H1 (cell line): ENCODE measurements around the gene GRIK4. TPM values are rescaled to one million over a fixed set of nuclear protein-coding genes. Genes with fewer than 3 reads are reported as not detected.

Source experiments
- CTCF ChIA-PET: fragments of 300-600 bp; sonication (Branson Sonifier 250); formaldehyde crosslinking; loops from one replicate; lab custom pipeline; 2021; ENCODE audit not compliant: partially characterized antibody; lab: Charles Lee
- POLR2A ChIA-PET: fragments of 300-600 bp; sonication (Branson Sonifier 250); formaldehyde crosslinking; loops from one replicate; lab custom pipeline; 2021; ENCODE audit warnings: inconsistent platforms; ENCODE audit not compliant: partially characterized antibody; lab: Charles Lee
- DNase-seq, 2 experiments: peaks; one replicate each; pipeline versions ENCODE4 v3.0.0 to v3.0.0-alpha.2; 2010 to 2022; ENCODE audit warnings: low spot score in 2 of 2, low read depth in 1 of 2, mixed read lengths in 1 of 2
- FAIRE-seq: peaks from 2 replicates; lab custom pipeline; 2011; peaks lifted over from hg19 to GRCh38; lab: Jason Lieb, UNC
- H2AFZ ChIP-seq: 2 replicates; pipeline ENCODE4 v1.8.1; 2012; ENCODE audit warnings: low read length, inconsistent platforms
- H2AK5ac ChIP-seq: 2 replicates; pipeline ENCODE4 v1.6.1; 2013; ENCODE audit warnings: low read depth, low read length
- H2BK120ac ChIP-seq: replicated peaks from 2 replicates; pipeline ENCODE3; 2013; ENCODE audit warnings: low read depth, low read length, inconsistent platforms
- H2BK12ac ChIP-seq: 2 replicates; pipeline ENCODE4 v1.6.1; 2013; ENCODE audit warnings: low read depth, low read length
- H2BK15ac ChIP-seq: 2 replicates; pipeline ENCODE4 v1.6.1; 2013; ENCODE audit warnings: low read length
- H2BK20ac ChIP-seq: 2 replicates; pipeline ENCODE4 v1.6.1; 2013; ENCODE audit warnings: low read length
- H2BK5ac ChIP-seq: 2 replicates; pipeline ENCODE4 v1.6.1; 2013; ENCODE audit warnings: low read depth, low read length
- H3K14ac ChIP-seq: 2 replicates; pipeline ENCODE4 v1.6.1; 2013; ENCODE audit warnings: inconsistent platforms; ENCODE audit not compliant: insufficient read length
- H3K18ac ChIP-seq: 2 replicates; pipeline ENCODE4 v1.6.1; 2013; ENCODE audit warnings: low read length; ENCODE audit errors: extremely low read depth
- H3K23ac ChIP-seq: 2 replicates; pipeline ENCODE4 v1.6.1; 2013; ENCODE audit warnings: inconsistent platforms; ENCODE audit not compliant: insufficient read length
- H3K23me2 ChIP-seq: 2 replicates; pipeline ENCODE4 v1.6.1; 2013; ENCODE audit warnings: low read depth, low read length
- H3K27ac ChIP-seq: 2 replicates; pipeline ENCODE4 v1.6.1; 2011; ENCODE audit warnings: low read depth, low read length, inconsistent platforms
- H3K27me3 ChIP-seq, 4 experiments: replicated peaks in 1 of 4; 1 replicate in 1 of 4; 2 replicates in 3 of 4; pipeline versions ENCODE4 v1.6.1 to v1.8.1; 2011 to 2013; ENCODE audit warnings: low read length in 3 of 4, mild to moderate bottlenecking in 3 of 4, inconsistent platforms in 2 of 4, mixed read lengths in 2 of 4, moderate library complexity in 1 of 4; ENCODE audit not compliant: control insufficient read depth in 3 of 4, insufficient read depth in 3 of 4; ENCODE audit errors: extremely low read depth in 1 of 4
- H3K36me3 ChIP-seq, 4 experiments: 2 replicates each; pipeline versions ENCODE4 v1.6.1 to v1.8.1; 2011 to 2013; ENCODE audit warnings: mild to moderate bottlenecking in 4 of 4, low read length in 3 of 4, moderate library complexity in 2 of 4, control low read depth in 1 of 4, inconsistent platforms in 1 of 4; ENCODE audit not compliant: insufficient read depth in 4 of 4, control insufficient read depth in 2 of 4
- H3K4ac ChIP-seq: replicated peaks from 2 replicates; pipeline ENCODE3; 2013; ENCODE audit warnings: low read length, low read depth, mixed read lengths, inconsistent platforms; ENCODE audit not compliant: insufficient read length
- H3K4me1 ChIP-seq, 4 experiments: replicated peaks in 1 of 4; 1 replicate in 1 of 4; 2 replicates in 3 of 4; pipeline versions ENCODE4 v1.6.1 to v1.8.1; 2011 to 2013; ENCODE audit warnings: low read length in 3 of 4, inconsistent platforms in 2 of 4, mixed read lengths in 1 of 4; ENCODE audit not compliant: insufficient read depth in 4 of 4, control insufficient read depth in 3 of 4
- H3K4me2 ChIP-seq, 2 experiments: 2 replicates each; pipeline versions ENCODE4 v1.6.1 to v1.8.1; 2011 to 2013; ENCODE audit warnings: low read depth in 2 of 2, low read length in 2 of 2, control low read depth in 1 of 2, inconsistent platforms in 1 of 2, mild to moderate bottlenecking in 1 of 2; ENCODE audit not compliant: insufficient read depth in 1 of 2
- H3K4me3 ChIP-seq, 4 experiments: fragments of 200-600, 300-600 bp in 1 of 4; sonication (generic), shearing (Covaris generic), sonication (Bioruptor Twin) in 1 of 4; 2 replicates each; pipeline versions ENCODE4 v1.5.1 to v1.8.1; 2011 to 2016; ENCODE audit warnings: low read length in 4 of 4, low read depth in 3 of 4, control low read depth in 2 of 4, inconsistent platforms in 2 of 4, mild to moderate bottlenecking in 2 of 4, mixed read lengths in 1 of 4, moderate library complexity in 1 of 4; ENCODE audit not compliant: insufficient read depth in 2 of 4; ENCODE audit errors: extremely low read depth in 1 of 4
- H3K56ac ChIP-seq: replicated peaks from 2 replicates; pipeline ENCODE3; 2013; ENCODE audit warnings: low read depth, mild to moderate bottlenecking, mixed read lengths, low read length, inconsistent platforms; ENCODE audit not compliant: insufficient read length
- H3K79me1 ChIP-seq: 2 replicates; pipeline ENCODE4 v1.6.1; 2013; ENCODE audit warnings: low read depth, low read length, control low read depth
- H3K79me2 ChIP-seq, 2 experiments: 2 replicates each; pipeline versions ENCODE4 v1.6.1 to v1.8.1; 2012 to 2013; ENCODE audit warnings: low read length in 2 of 2, mild to moderate bottlenecking in 2 of 2, inconsistent platforms in 1 of 2; ENCODE audit not compliant: insufficient read depth in 2 of 2, control insufficient read depth in 1 of 2
- H3K9ac ChIP-seq, 4 experiments: replicated peaks in 1 of 4; 1 replicate in 1 of 4; 2 replicates in 3 of 4; pipeline versions ENCODE4 v1.6.1 to v1.8.1; 2011 to 2013; ENCODE audit warnings: low read depth in 3 of 4, low read length in 3 of 4, control low read depth in 2 of 4, mild to moderate bottlenecking in 2 of 4, moderate library complexity in 2 of 4, inconsistent platforms in 1 of 4; ENCODE audit errors: extremely low read depth in 1 of 4
- H3K9me3 ChIP-seq, 2 experiments: 2 replicates each; pipeline versions ENCODE4 v1.6.1 to v1.8.1; 2012 to 2013; ENCODE audit warnings: mild to moderate bottlenecking in 2 of 2, moderate library complexity in 2 of 2, control low read depth in 1 of 2, inconsistent platforms in 1 of 2, low read depth in 1 of 2, low read length in 1 of 2, mixed read lengths in 1 of 2; ENCODE audit not compliant: insufficient read depth in 2 of 2
- H4K20me1 ChIP-seq, 2 experiments: replicated peaks in 1 of 2; 2 replicates each; pipeline versions ENCODE3 to v1.8.1; 2011 to 2013; ENCODE audit warnings: inconsistent platforms in 2 of 2, low read length in 2 of 2, mild to moderate bottlenecking in 1 of 2; ENCODE audit not compliant: insufficient read depth in 2 of 2, control insufficient read depth in 1 of 2
- H4K5ac ChIP-seq: 2 replicates; pipeline ENCODE4 v1.6.1; 2013; ENCODE audit warnings: low read length, low read depth, mixed read lengths, inconsistent platforms; ENCODE audit not compliant: insufficient read length
- H4K8ac ChIP-seq: 2 replicates; pipeline ENCODE4 v1.8.0; 2013; ENCODE audit warnings: mild to moderate bottlenecking, moderate library complexity, low read length, inconsistent platforms; ENCODE audit not compliant: insufficient read depth; ENCODE audit errors: extremely low read depth
- H4K91ac ChIP-seq: replicated peaks from 2 replicates; pipeline ENCODE3; 2013; ENCODE audit warnings: low read length, mixed read lengths, inconsistent platforms; ENCODE audit not compliant: insufficient read length
- CBX5 ChIP-seq: fragments of 300-800, 300-1000 bp; sonication (generic); IDR thresholded peaks from 2 replicates; pipeline ENCODE4 v1.7.1; 2016; ENCODE audit warnings: antibody characterized with exemption, low read length, low read depth
- CHD1 ChIP-seq: IDR thresholded peaks from 2 replicates; pipeline ENCODE4 v1.6.1; 2012; ENCODE audit warnings: low read depth, low read length, improper control_type of control experiment
- CTCF ChIP-seq, 3 experiments: IDR thresholded peaks; 1 replicate in 2 of 3; 2 replicates in 1 of 3; pipeline versions ENCODE4 v1.5.1 to v1.6.1; 2011; ENCODE audit warnings: low read length in 3 of 3, mild to moderate bottlenecking in 3 of 3, inconsistent platforms in 2 of 3, low read depth in 1 of 3, moderate library complexity in 1 of 3; ENCODE audit not compliant: insufficient read depth in 1 of 3; ENCODE audit errors: control extremely low read depth in 1 of 3
- EZH2 ChIP-seq: fragments of 200-600 bp; sonication (generic); IDR thresholded peaks from 2 replicates; pipeline ENCODE4 v1.7.1; 2012; ENCODE audit warnings: low read depth, mild to moderate bottlenecking, moderate library complexity, low read length, inconsistent platforms; ENCODE audit not compliant: severe bottlenecking
- HDAC2 ChIP-seq, 2 experiments: fragments of 300-600 bp in 1 of 2; sonication (generic) in 1 of 2; IDR thresholded peaks; 2 replicates each; pipeline ENCODE4 v1.6.1; 2011 to 2012; ENCODE audit warnings: low read depth in 2 of 2, low read length in 2 of 2, mild to moderate bottlenecking in 2 of 2, moderate library complexity in 2 of 2, borderline replicate concordance in 1 of 2, inconsistent platforms in 1 of 2
- KDM5A ChIP-seq: fragments of 200-600 bp; IDR thresholded peaks from 2 replicates; pipeline ENCODE4 v1.7.1; 2012; ENCODE audit warnings: mild to moderate bottlenecking, low read length, inconsistent platforms, mixed read lengths
- POLR2A ChIP-seq, 2 experiments: IDR thresholded peaks; 1 replicate in 1 of 2; 2 replicates in 1 of 2; pipeline ENCODE4 v1.6.1; 2011; ENCODE audit warnings: low read depth in 2 of 2, low read length in 2 of 2, mild to moderate bottlenecking in 2 of 2; ENCODE audit errors: control extremely low read depth in 1 of 2
- SUZ12 ChIP-seq: fragments of 200-600 bp; sonication (generic); IDR thresholded peaks from 2 replicates; pipeline ENCODE4 v1.6.1; 2012; ENCODE audit warnings: mild to moderate bottlenecking, inconsistent platforms, low read length, moderate library complexity, mixed read lengths
- ZNF274 ChIP-seq: IDR thresholded peaks from 2 replicates; pipeline ENCODE4 v1.7.0; 2012; ENCODE audit warnings: low read length, borderline replicate concordance; ENCODE audit errors: extremely low read depth
- WGBS, 2 experiments: shearing (Covaris generic) in 1 of 2; methylation state at CpG; one replicate each; pipeline versions ENCODE4 v1.1.6 to v1.1.7; 2013 to 2015; ENCODE audit warnings: low lambda C conversion rate in 2 of 2, mixed read lengths in 2 of 2, inconsistent platforms in 1 of 2, low coverage in 1 of 2, missing lambda C conversion rate in 1 of 2; ENCODE audit not compliant: insufficient replicate concordance in 2 of 2, insufficient coverage in 1 of 2, insufficient read length in 1 of 2; ENCODE audit errors: extremely low coverage in 1 of 2, missing lambda C conversion rate in 1 of 2; 5-methylcytosine and 5-hydroxymethylcytosine counted together
- polyA plus RNA-seq, 7 experiments: library from polyadenylated mRNA; depleted of rRNA in 3 of 7; stranded (reverse) in 5 of 7; unstranded in 2 of 7; fragments of >200 nt in 5 of 7; fragments of 200-250 nt in 2 of 7; gene quantifications; 1 replicate in 5 of 7; 2 replicates in 1 of 7; 4 replicates in 1 of 7; pipeline versions ENCODE4 v1.2.1 to v1.2.3, GENCODE V29; 2011 to 2013; ENCODE audit warnings: missing spikeins in 2 of 7, mixed read lengths in 2 of 7
- total RNA-seq: library from RNA; stranded (reverse); fragmentation: NEBNext Ultra II Directional; extraction: Animal tissue kit (Norgen Biotek cat#: 25700); gene quantifications from 2 replicates; pipeline ENCODE4 v1.2.1, GENCODE V29; 2021

Gene GRIK4
- total and polyA plus RNA-seq, 2 of the 8 experiments (the other 6 are each of a cell fraction or from before 2014, with no cell fraction given), result 1.2 to 2.9 TPM

DNA sequence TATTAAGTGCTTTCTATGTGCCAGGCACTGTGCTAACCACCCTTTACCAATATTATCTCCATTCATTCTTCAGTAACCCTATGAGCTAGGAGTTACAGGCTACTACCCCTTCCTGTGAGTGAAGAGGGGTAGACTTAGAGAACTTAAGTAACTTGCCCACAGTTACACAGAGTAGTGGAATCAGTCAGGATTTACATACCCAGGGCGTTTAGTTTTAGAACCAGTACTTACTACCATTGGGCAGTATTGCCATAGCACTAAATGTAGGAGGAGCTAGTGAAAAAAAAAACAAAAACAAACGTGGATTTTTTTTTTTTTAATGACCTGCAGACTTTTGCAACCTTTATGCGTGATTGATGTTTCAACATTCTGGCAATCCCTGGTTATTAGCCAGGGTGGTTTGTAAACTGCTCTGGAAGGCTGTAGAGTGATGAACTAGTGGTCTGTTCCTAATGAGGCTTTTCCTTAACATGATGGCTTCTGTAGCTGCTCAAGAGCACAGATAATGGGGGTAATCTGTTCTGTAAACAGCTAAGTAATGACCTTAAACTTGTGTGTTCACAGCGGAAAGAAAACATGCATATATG, 523.7 kb downstream of the GRIK4 start:
- Histone ChIP-seq H4K91ac (no peak overlapping the region), H3K4ac (no peak overlapping the region), H4K20me1 (no peaks in the 10 kb centered on the region), H3K23ac (no peak overlapping the region), H2BK120ac (no peak overlapping the region), H3K36me3 (no peaks in the 10 kb centered on the region; a peak in 1 of 8 replicates), H3K27me3 (no peaks in the 10 kb centered on the region), H2BK12ac (no peak overlapping the region), H3K4me3 (no peak overlapping the region), H3K9me3 (no peaks in the 10 kb centered on the region), H2BK15ac (no peak overlapping the region), H3K23me2 (no peaks in the 10 kb centered on the region), H3K14ac (no peak overlapping the region), H4K8ac (no peak overlapping the region), H2BK5ac (no peak overlapping the region), H2AFZ (no peak overlapping the region), H3K4me2 (no peak overlapping the region), H3K18ac (no peak overlapping the region), H3K79me1 (no peaks in the 10 kb centered on the region), H3K79me2 (peaks cover 0 to 79% of the 10 kb centered on the region in 2 experiments; a peak in 2 of 4 replicates), H3K9ac (no peak overlapping the region), H3K4me1 (peaks cover 0 to 7% (median 5%) of the 10 kb centered on the region in 4 experiments; a peak in 6 of 7 replicates), H4K5ac (no peak overlapping the region), H2BK20ac (no peak overlapping the region), H3K27ac (no peak overlapping the region), H3K56ac (no peak overlapping the region), H2AK5ac (no peak overlapping the region)
- 84% methylated on average over 4 of the region's 4 CpGs; no CpG with 5 or more reads in 1 of the 2 experiments for WGBS, 2 experiments
- peak; percentile 58 for FAIRE-seq
- ChIA-PET POLR2A (interaction anchor here (0.7 to 2.3 kb wide), 3 partner anchors 11 to 45 kb away, joined by 3 to 10 read pairs (median 3); partner anchors contain the start of gene TBCEL), CTCF (interaction anchor here (0.6 to 2.0 kb wide), 6 partner anchors 11 to 233 kb away, joined by 3 to 9 read pairs (median 4); partner anchors contain the start of gene TBCEL)
- no peak for DNase-seq
- no peak for TF ChIP-seq KDM5A
- TF ChIP-seq CHD1, result no peak
- no peak for TF ChIP-seq CTCF (IDR thresholded peaks at IDR 0.05; ENCODE audit: control extremely low read depth in 1 of 3, insufficient read depth in 1 of 3, low read depth in 1 of 3, low read length in 3 of 3)
- TF ChIP-seq CBX5, result no peak
- no peak for TF ChIP-seq POLR2A (IDR thresholded peaks at IDR 0.05; ENCODE audit: control extremely low read depth in 1 of 2, low read depth in 2 of 2, low read length in 2 of 2)
- TF ChIP-seq EZH2, result no peak
- TF ChIP-seq SUZ12, result no peak
- TF ChIP-seq HDAC2 (IDR thresholded peaks at IDR 0.05; ENCODE audit: borderline replicate concordance in 1 of 2, low read depth in 2 of 2, low read length in 2 of 2), result no peak
- no peak for TF ChIP-seq ZNF274
